Caki2 (cell line): Measurements from ENCODE around the gene SYNPR. TPM values are rescaled to one million over a fixed set of nuclear protein-coding genes. Genes with fewer than 3 reads are reported as not detected.

ENCODE experiments used
- DNase-seq: peaks from one replicate; pipeline ENCODE4 v3.0.0-alpha.2; 2015; ENCODE audit warnings: low read depth
- in situ Hi-C: cut with HindIII; loops from 2 replicates; pipeline ENCODE4 v1.10.0; 2016; ENCODE audit warnings: low sequenced_read_pairs, low pct_unique_long_range_greater_than_20kb, mixed read lengths
- total RNA-seq: library from RNA; depleted of rRNA; stranded (reverse); fragments of >200 nt; shearing (Covaris generic); gene quantifications from 2 replicates; pipeline ENCODE4 v1.2.3, GENCODE V29; 2014; ENCODE audit warnings: low replicate concordance

Gene SYNPR
- total RNA-seq, 1 experiment from 2014 or later, result not detected

- DNase-seq, result no peak
- in situ Hi-C loops, result no loop called here
Measured at GRCh38 chr3:63354160-63354559, 76.1 kb downstream of the SYNPR start.

GRCh38 chr3:63355809-63356208 lies 77.7 kb downstream of the SYNPR start:
- no peak for DNase-seq
- in situ Hi-C loops, result no loop called here

GRCh38 chr3:63364495-63364894 lies 86.4 kb downstream of the SYNPR start:
- in situ Hi-C loops, result no loop called here
- DNase-seq, result peak; percentile 32

- in situ Hi-C loops, result no loop called here
- no peak for DNase-seq
Measured at GRCh38 chr3:63364910-63365309, 86.8 kb downstream of the SYNPR start.

GRCh38 chr3:63365671-63366070 lies 87.6 kb downstream of the SYNPR start:
- no peak for DNase-seq
- in situ Hi-C loops, result no loop called here

- in situ Hi-C loops, result no loop called here
Measured at GRCh38 chr3:63370094-63370493, 92.0 kb downstream of the SYNPR start.

GRCh38 chr3:63383040-63383439 lies 104.9 kb downstream of the SYNPR start:
- DNase-seq, result no peak
- in situ Hi-C loops, result no loop called here

More at GRCh38 chr3:63370094-63370493, 92.0 kb downstream of the SYNPR start:
- no peak for DNase-seq

- in situ Hi-C loops, result no loop called here
- DNase-seq, result no peak
Measured at GRCh38 chr3:63384382-63384781, 106.3 kb downstream of the SYNPR start.

- in situ Hi-C loops, result no loop called here
- DNase-seq, result no peak
Measured at GRCh38 chr3:63385629-63386028, 107.5 kb downstream of the SYNPR start.

GRCh38 chr3:63386568-63386967 lies 108.5 kb downstream of the SYNPR start:
- in situ Hi-C loops, result no loop called here
- DNase-seq, result peak; percentile 24

- in situ Hi-C loops, result no loop called here
- no peak for DNase-seq
Measured at GRCh38 chr3:63387568-63387967, 109.5 kb downstream of the SYNPR start.

GRCh38 chr3:63390710-63391230 lies 112.7 kb downstream of the SYNPR start:
- in situ Hi-C loops, result no loop called here
- no peak for DNase-seq

GRCh38 chr3:63395960-63396359 lies 117.9 kb downstream of the SYNPR start:
- in situ Hi-C loops, result no loop called here

GRCh38 chr3:63400246-63400860 lies 122.2 kb downstream of the SYNPR start:
- in situ Hi-C loops, result no loop called here
- DNase-seq, result peak; percentile 19

More at GRCh38 chr3:63395960-63396359, 117.9 kb downstream of the SYNPR start:
- DNase-seq, result no peak

GRCh38 chr3:63405882-63406281 lies 127.8 kb downstream of the SYNPR start:
- in situ Hi-C loops, result no loop called here
- no peak for DNase-seq

- DNase-seq, result no peak
- in situ Hi-C loops, result no loop called here
Measured at GRCh38 chr3:63413523-63413922, 135.4 kb downstream of the SYNPR start.

GRCh38 chr3:63414607-63415006 lies 136.5 kb downstream of the SYNPR start:
- DNase-seq, result no peak
- in situ Hi-C loops, result no loop called here

GRCh38 chr3:63429905-63430304 lies 151.8 kb downstream of the SYNPR start:
- in situ Hi-C loops, result no loop called here
- no peak for DNase-seq

GRCh38 chr3:63430875-63431274 lies 152.8 kb downstream of the SYNPR start:
- DNase-seq, result no peak
- in situ Hi-C loops, result no loop called here

GRCh38 chr3:63437858-63438257 lies 159.8 kb downstream of the SYNPR start:
- no peak for DNase-seq
- in situ Hi-C loops, result no loop called here
